ENCODE data around the gene KLF14. TPM values are rescaled to one million over a fixed set of nuclear protein-coding genes. Genes with fewer than 3 reads are reported as not detected.
A peak's percentile ranks its signal among the peaks of the same experiment; 100 is the strongest.
"Not testable (repeated sequence)": the region's sequence is repeated elsewhere in the genome, so short reads cannot be mapped to it uniquely, and the experiment has no call there.

Gene KLF14
- total RNA-seq, 1 donor from 2014 or later = 0.07 TPM

DNA sequence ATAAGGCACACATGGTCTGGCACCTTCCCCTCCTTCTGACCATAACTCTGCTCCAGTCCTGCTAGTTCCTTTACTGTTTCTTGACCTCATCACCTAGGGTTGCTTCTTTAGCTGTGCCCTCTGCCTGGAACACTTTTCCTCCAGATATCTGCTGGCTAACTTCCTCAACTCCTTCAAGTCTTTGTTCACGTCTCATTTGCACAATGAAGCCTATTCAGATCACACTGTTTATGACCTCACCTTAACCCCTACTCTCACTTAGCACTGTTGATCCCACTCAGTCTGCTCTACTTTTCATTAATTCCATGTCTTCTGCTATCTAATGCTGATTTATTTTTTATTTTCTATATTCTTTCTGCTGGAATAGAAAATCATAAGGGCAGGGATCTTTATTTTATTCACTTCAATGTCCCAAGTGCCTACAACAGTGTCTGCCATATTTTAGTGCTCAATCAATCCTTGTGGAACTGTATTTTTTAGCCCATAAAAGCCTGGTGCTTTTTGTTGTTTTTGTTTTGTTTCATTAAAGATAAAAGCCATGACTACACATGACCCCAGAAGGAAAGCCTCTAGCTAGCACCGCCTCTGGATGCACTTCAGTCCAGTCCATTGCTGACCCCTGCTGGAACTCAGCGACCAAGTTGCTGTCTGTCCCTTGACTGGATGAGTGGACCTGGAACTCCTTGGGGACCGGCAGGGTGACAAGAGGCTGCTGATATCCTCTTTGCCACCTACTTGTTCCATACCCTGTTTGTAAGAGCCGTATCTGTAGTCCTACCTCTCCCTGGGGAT is 12.3 kb downstream of the KLF14 start:
- ATAC-seq (peak; percentile 96), DNase-seq (peak; percentile 81)
- intact Hi-C loops (cut with micrococcal nuclease) = no loop called here

DNA sequence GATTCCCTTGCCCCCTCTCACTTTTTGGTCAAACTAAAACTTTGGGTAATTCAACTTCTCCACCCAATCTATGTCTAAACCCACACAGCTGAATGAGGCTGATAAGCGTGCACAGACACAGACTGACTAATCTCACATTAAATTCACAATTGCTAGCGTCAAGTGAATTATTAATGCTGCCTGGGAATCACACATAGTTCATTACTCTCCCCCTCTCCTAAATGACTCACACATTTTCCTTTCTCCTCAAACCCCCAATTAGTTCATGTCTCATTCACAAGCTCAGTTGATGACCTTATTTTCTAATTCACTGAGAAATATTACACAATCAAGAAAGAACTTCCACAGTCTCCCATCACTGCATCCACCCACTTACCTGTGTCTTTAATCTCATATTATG is 14.5 kb downstream of the KLF14 start:
- no peak for DNase-seq
- intact Hi-C loops (cut with micrococcal nuclease) = no loop called here
- no peak for ATAC-seq

DNA sequence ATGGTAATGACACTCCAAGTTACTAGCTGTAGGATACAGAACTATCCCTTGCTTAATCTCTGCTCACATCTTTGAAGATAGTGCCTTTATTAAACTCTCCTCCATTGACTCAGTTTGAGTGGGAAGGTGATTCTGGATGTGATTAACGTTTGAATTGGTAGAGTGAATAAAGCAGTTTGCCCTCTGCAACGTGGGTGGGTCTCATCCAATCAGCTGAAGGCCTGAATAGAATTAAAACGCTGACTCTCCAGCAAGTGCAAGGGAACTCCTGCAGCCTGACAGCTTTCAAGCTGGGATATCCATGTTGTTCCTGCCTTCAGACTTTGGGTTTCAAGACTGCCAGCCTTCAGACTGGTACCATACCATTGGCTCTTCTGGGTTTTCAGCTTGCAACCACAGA is 21.6 kb downstream of the KLF14 start:
- no peak for DNase-seq
- intact Hi-C loops (cut with micrococcal nuclease) = no loop called here
- ATAC-seq = no peak

DNA sequence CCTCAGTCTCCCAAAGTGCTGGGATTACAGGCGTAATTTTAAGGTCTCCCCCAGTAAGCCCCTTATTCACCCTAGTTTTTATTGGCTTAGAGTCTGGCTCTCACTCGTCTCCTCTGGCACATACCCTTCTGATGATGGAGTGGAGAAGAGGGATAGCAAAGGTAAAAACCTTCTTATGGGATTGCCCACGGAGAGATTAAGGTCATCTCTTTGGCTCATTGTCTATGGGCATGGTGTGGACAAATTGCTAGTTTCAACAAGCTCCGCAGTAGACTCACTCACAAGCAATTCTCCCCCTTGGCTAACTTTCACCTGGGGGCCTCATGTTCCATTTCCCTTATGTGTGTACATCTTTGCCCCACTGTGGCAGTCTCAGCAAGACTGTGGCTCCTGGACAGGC is 25.2 kb downstream of the KLF14 start:
- DNase-seq = no peak
- ATAC-seq = no peak
- intact Hi-C loops (cut with micrococcal nuclease) = no loop called here

DNA sequence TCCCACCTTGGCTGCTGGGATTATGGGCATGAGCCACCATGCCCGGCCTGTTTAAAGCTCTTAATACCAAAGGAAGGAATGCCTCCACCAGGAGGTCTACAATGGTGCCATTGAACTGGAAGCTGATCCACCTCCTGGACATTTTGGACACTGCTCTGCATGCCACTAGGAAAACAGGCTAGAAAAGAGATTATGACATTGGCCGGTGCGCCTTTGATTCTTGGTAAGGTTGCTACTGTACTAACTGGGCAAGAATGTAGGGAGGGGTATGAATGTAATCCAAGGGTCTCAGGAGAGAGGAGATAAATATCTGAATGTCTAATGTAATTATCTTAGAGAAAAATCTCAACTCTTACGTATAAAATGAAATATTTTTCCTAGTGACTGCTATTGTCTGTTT is 26.0 kb downstream of the KLF14 start:
- no peak for ATAC-seq
- DNase-seq = no peak
- intact Hi-C loops (cut with micrococcal nuclease) = no loop called here

DNA sequence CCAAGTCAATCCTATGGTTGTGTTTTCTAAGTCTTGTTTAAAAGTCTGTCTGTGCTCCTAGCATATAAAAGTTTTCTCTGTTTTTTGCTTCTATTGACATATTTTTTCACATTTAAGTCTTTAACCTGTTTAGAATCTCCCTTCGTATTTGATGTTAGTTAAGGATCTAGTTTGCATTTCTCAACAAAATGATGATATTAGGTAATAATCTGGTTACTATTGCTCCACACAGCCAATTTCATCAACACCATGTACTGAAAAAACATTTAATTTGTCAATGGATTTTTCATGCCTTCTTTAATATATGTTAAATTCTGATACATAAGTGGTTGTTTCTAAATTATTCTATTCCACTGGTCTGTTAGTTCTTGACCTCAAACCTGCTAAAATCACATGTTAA is 30.2 kb downstream of the KLF14 start:
- intact Hi-C loops (cut with micrococcal nuclease) = no loop called here
- no peak for DNase-seq
- no peak for ATAC-seq

DNA sequence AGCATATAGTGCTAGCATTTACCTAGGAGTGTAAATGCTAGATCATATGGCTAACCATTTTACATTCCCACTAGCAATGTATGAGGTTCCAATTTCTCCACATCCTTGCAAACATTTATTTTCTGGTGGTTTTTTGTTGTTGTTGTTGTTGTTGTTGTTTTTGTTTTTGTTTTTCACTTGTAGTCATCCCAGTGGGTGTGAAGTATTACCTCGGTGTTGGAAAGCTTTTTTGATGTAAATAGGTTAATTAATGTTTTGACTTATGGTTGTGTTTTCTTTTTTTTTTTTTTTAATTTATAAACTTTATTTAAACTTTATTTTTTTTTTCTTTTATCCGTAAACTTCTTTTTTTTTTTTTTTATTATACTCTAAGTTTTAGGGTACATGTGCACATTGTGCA is 32.4 kb downstream of the KLF14 start:
- DNase-seq (no peak), ATAC-seq (no peak)
- intact Hi-C loops (cut with micrococcal nuclease) = no loop called here

DNA sequence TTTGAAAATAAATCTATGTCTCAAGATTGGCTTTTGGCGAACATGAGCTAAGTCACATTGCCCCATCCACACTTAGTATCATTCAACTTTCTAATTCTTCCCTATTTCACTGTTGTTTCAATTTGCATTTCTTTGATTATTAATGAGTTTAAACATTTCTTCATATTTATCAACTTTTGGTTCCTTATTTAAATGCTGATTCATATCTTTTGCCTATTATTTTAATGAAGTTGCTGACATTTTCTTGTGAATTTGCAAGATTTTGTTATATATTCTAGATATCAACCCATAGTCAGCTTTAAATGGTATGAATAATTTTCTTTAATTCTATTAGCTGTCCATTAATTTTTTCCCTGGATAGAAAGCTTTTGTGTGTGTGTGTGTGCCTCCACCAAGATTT is 33.2 kb downstream of the KLF14 start:
- DNase-seq = no peak
- intact Hi-C loops (cut with micrococcal nuclease) = no loop called here
- no peak for ATAC-seq

DNA sequence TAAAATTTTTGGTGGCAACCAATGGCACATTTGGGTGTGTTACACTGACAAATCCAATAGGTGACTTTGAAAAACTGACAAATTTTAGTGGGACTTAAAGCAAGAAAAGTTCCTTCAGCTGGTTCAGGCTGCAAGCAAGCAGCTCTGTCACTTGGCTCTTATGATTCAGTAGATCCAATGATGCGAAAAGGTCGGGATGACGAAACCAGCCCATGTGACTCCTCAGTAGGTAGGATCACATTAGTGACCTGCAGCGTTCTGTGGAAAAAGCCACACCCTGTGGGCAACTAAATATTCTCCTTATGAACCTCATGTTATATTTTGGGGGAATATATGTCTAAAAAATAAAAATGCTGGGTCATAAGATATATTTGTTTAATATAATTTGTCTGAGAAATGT is 34.3 kb downstream of the KLF14 start:
- no peak for DNase-seq
- ATAC-seq = no peak
- intact Hi-C loops (cut with micrococcal nuclease) = no loop called here

DNA sequence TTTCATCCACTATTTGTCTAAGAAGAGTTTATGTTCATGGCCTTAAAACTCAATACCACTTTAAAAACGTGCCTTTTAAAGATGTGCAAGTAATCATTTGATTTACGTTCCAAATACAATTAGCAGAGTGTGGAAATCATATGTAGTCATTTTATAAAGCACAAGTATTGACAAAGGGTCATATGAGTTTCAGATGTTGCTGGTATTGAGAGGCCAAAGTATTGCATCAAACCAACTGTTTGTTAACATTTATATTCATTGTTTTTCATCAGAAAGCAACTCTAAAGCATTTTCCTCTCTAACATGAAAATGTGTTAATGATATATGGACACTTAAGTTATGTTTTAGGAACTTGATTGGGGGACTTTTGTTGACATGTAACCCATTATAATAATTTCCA is 36.2 kb downstream of the KLF14 start:
- intact Hi-C loops (cut with micrococcal nuclease) = no loop called here
- ATAC-seq = no peak
- DNase-seq = no peak

DNA sequence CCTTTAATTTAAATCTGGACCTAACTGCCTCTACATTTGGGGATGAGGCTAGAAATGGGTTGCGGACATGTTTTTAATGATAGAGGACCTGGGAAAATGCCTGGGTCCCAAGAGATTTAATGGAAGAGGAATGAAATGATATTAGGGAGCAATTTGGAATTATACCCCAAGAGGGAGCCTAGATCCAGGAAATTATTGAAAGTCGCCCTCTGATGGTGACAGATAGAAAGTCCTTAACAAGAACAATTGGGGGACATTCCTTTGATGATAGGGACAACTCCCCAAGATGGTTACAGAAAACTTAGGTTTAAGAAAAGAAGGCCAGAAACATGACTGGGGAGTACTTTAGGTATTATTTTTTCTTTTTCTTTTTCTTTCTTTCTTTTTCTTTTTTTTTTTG is 38.2 kb downstream of the KLF14 start:
- DNase-seq = no peak
- no peak for ATAC-seq
- intact Hi-C loops (cut with micrococcal nuclease) = no loop called here

DNA sequence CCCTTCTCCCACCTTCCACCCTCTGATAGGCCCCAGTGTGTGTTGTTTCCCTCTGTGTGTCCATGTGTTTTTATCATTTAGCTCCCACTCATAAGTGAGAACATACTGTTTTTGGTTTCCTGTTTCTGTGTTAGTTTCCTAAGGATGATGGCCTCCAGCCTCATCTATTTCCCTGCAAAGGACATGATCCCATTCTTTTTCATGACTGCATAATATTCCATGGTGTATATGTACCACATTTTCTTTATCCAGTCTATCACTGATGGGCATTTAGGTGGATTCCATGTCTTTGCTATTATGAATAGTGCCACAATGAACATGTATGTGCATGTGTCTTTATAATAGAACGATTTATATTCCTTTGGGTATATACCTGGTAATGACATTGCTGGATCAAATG is 41.6 kb downstream of the KLF14 start:
- ATAC-seq; intact Hi-C loops (cut with micrococcal nuclease); DNase-seq: not testable (repeated sequence)

DNA sequence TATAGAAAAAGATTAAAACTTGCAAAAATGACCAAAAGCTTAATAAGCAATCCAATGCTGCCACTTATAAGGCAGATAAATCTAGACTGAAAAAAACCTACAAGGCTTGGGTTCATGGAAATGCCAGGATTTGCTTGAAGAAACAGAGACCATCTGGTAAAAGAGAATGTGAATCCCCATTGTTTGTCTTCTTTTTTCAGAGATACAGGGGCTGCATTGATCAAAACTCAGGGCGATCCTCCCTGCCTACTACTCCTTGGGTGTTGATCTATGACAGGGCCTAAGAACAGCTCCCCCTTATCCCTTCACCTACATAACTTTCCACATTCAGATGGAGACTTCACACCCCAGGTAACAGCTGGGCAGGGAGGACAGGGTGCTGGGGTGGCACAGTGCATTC is 44.3 kb downstream of the KLF14 start:
- intact Hi-C loops (cut with micrococcal nuclease) = no loop called here
- DNase-seq = no peak
- no peak for ATAC-seq

DNA sequence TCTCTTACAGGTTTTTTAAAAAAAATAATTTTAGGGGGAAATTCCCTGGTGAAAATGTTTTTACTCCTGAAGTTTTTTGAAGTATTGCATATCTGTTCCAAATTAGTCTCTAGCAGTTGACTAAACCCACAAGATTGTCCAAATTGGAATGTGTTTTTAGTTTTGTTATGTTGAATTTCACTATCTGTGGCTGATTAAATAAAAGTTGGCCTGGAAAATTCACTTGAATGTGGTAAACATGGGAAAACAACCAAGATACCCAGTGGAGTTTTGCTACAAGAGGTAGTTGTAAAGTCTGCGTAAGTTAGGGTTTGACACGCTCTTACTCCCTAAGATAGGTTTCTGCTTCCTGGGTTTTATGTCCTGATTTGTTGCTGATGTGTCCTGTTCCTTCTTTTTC is 51.0 kb downstream of the KLF14 start:
- no peak for DNase-seq
- intact Hi-C loops (cut with micrococcal nuclease) = no loop called here
- no peak for ATAC-seq

Other genes with a start within 250 kb of the KLF14 start
- 4.2 TPM for gene MEST, start 242.1 kb downstream of the KLF14 start, total RNA-seq
- gene COPG2, start 65.5 kb downstream of the KLF14 start, total RNA-seq = 19.2 TPM
- gene TSGA13, start 47.7 kb downstream of the KLF14 start, total RNA-seq = not detected